Liver (tissue), 9 donors: ENCODE measurements around the gene PTPRQ. TPM values are rescaled to one million over a fixed set of nuclear protein-coding genes. Genes with fewer than 3 reads are reported as not detected.

ENCODE experiments used
- DNase-seq: peaks from one replicate; pipeline ENCODE4 v3.0.0-alpha.2; 2017; ENCODE audit warnings: low spot score
- H3K27ac ChIP-seq, 2 donors: one replicate each; pipeline ENCODE4 v1.7.0; 2013; ENCODE audit warnings: inconsistent platforms in 2 of 2, low read length in 2 of 2, control low read depth in 1 of 2, low read depth in 1 of 2, mild to moderate bottlenecking in 1 of 2
- H3K27me3 ChIP-seq, 4 donors: one replicate each; pipeline versions ENCODE4 v1.6.1 to v1.7.0; 2013; ENCODE audit warnings: low read length in 3 of 4, inconsistent platforms in 1 of 4, mild to moderate bottlenecking in 1 of 4, moderate library complexity in 1 of 4; ENCODE audit not compliant: control insufficient read depth in 4 of 4, insufficient read depth in 4 of 4
- H3K36me3 ChIP-seq, 4 donors: one replicate each; pipeline versions ENCODE4 v1.6.1 to v1.7.0; 2013; ENCODE audit warnings: low read length in 3 of 4, mild to moderate bottlenecking in 3 of 4, low read depth in 1 of 4, moderate library complexity in 1 of 4; ENCODE audit not compliant: control insufficient read depth in 4 of 4, insufficient read depth in 3 of 4
- H3K4me1 ChIP-seq, 4 donors: one replicate each; pipeline versions ENCODE4 v1.6.1 to v1.7.0; 2013; ENCODE audit warnings: low read length in 3 of 4, mild to moderate bottlenecking in 3 of 4, moderate library complexity in 1 of 4; ENCODE audit not compliant: control insufficient read depth in 4 of 4, insufficient read depth in 4 of 4
- H3K4me3 ChIP-seq, 3 donors: one replicate each; pipeline versions ENCODE4 v1.6.1 to v1.7.0; 2013; ENCODE audit warnings: low read length in 3 of 3, control low read depth in 1 of 3, low read depth in 1 of 3, mild to moderate bottlenecking in 1 of 3
- H3K9ac ChIP-seq, 2 donors: one replicate each; pipeline ENCODE4 v1.7.0; 2013; ENCODE audit warnings: low read length in 2 of 2, mild to moderate bottlenecking in 2 of 2, moderate library complexity in 2 of 2, control low read depth in 1 of 2, low read depth in 1 of 2
- H3K9me3 ChIP-seq, 4 donors: one replicate each; pipeline versions ENCODE4 v1.6.1 to v1.7.0; 2013; ENCODE audit warnings: low read length in 3 of 4; ENCODE audit not compliant: control insufficient read depth in 4 of 4
- CTCF ChIP-seq: fragments of 150-350 bp; IDR thresholded peaks from 2 replicates; pipeline ENCODE4 v1.5.1; 2017; ENCODE audit warnings: improper control_type of control experiment, low read depth, low read length; ENCODE audit not compliant: missing input control
- EGR1 ChIP-seq, 2 donors: IDR thresholded peaks; 2 replicates each; pipeline ENCODE4 v1.6.1; 2016 to 2018; ENCODE audit warnings: antibody characterized with exemption in 2 of 2, low read depth in 2 of 2
- FOXA1 ChIP-seq: IDR thresholded peaks from 2 replicates; pipeline ENCODE4 v1.6.1; 2016; ENCODE audit warnings: antibody characterized with exemption
- FOXA2 ChIP-seq: IDR thresholded peaks from 2 replicates; pipeline ENCODE4 v1.6.1; 2016; ENCODE audit warnings: antibody characterized with exemption
- GABPA ChIP-seq, 2 donors: IDR thresholded peaks in 1 of 2; conservative IDR thresholded peaks in 1 of 2; 2 replicates each; pipeline ENCODE4 v1.6.1; 2016; ENCODE audit warnings: antibody characterized with exemption in 2 of 2, mild to moderate bottlenecking in 1 of 2, moderate library complexity in 1 of 2
- HNF4A ChIP-seq, 2 donors: conservative IDR thresholded peaks; 2 replicates each; pipeline ENCODE4 v1.6.1; 2016; ENCODE audit warnings: antibody characterized with exemption in 2 of 2, mild to moderate bottlenecking in 2 of 2
- HNF4G ChIP-seq: IDR thresholded peaks from 2 replicates; pipeline ENCODE4 v1.6.1; 2016; ENCODE audit warnings: antibody characterized with exemption
- JUND ChIP-seq, 2 donors: IDR thresholded peaks; 2 replicates each; pipeline ENCODE4 v1.6.1; 2016; ENCODE audit warnings: antibody characterized with exemption in 2 of 2
- MAX ChIP-seq: IDR thresholded peaks from 2 replicates; pipeline ENCODE4 v1.6.1; 2016; ENCODE audit warnings: antibody characterized with exemption
- NR2F2 ChIP-seq: IDR thresholded peaks from 2 replicates; pipeline ENCODE4 v1.6.1; 2016; ENCODE audit warnings: antibody characterized with exemption
- RAD21 ChIP-seq, 2 donors: IDR thresholded peaks; 2 replicates each; pipeline ENCODE4 v1.6.1; 2016; ENCODE audit warnings: antibody characterized with exemption in 2 of 2, mild to moderate bottlenecking in 2 of 2
- REST ChIP-seq: IDR thresholded peaks from 2 replicates; pipeline ENCODE4 v1.6.1; 2016; ENCODE audit warnings: antibody characterized with exemption, mild to moderate bottlenecking
- RXRA ChIP-seq, 2 donors: IDR thresholded peaks; 2 replicates each; pipeline ENCODE4 v1.6.1; 2017 to 2018; ENCODE audit warnings: antibody characterized with exemption in 2 of 2, mild to moderate bottlenecking in 1 of 2
- SP1 ChIP-seq: IDR thresholded peaks from 2 replicates; pipeline ENCODE4 v1.6.1; 2018; ENCODE audit warnings: antibody characterized with exemption, mild to moderate bottlenecking
- TAF1 ChIP-seq: conservative IDR thresholded peaks from 2 replicates; pipeline ENCODE4 v1.6.1; 2016; ENCODE audit warnings: antibody characterized with exemption, mild to moderate bottlenecking
- YY1 ChIP-seq: IDR thresholded peaks from 2 replicates; pipeline ENCODE4 v1.6.1; 2016; ENCODE audit warnings: antibody characterized with exemption, mild to moderate bottlenecking
- ZBTB33 ChIP-seq: IDR thresholded peaks from 2 replicates; pipeline ENCODE4 v1.6.1; 2016; ENCODE audit warnings: antibody characterized with exemption
- WGBS: extraction: QIAGEN DNeasy Blood & Tissue Kit; methylation state at CpG from one replicate; pipeline ENCODE4 v1.1.7; 2013; 5-methylcytosine and 5-hydroxymethylcytosine counted together
- polyA plus RNA-seq, 2 donors: library from polyadenylated mRNA; stranded (reverse) in 1 of 2; unstranded in 1 of 2; fragments of 200-250 nt in 1 of 2; fragments of >200 nt in 1 of 2; fragmentation: Nextera tagmentation in 1 of 2; extraction: Ambion mirVana in 1 of 2; gene quantifications; one replicate each; pipeline versions ENCODE4 v1.2.1 to v1.2.3, GENCODE V29; 2013 to 2015
- total RNA-seq, 2 donors: library from RNA; depleted of rRNA; stranded (reverse); fragments of >200 nt; gene quantifications; one replicate each; pipeline ENCODE4 v1.2.3, GENCODE V29; 2014
- donor health status: healthy.
- donor health status: healthy.
- donor health status: healthy.
- donor health status: healthy.
- donor health status: healthy.

PTPRQ gene
- total and polyA plus RNA-seq, 4 donors, result 0.02 to 0.08 (median 0.04) TPM

GRCh38 chr12:80513211-80513610, 69.2 kb downstream of the PTPRQ start:
- TF ChIP-seq SP1 (no peak), GABPA (IDR thresholded peaks at IDR 0.05 in 1 of 2, conservative IDR thresholded peaks at IDR 0.05 in 1 of 2) (no peak), HNF4G (no peak), YY1 (no peak), ZBTB33 (no peak), TAF1 (no peak), RAD21 (IDR thresholded peaks at IDR 0.05) (no peak), EGR1 (IDR thresholded peaks at IDR 0.05; ENCODE audit: low read depth in 2 of 2) (no peak), JUND (IDR thresholded peaks at IDR 0.05) (no peak), CTCF (no peak), RXRA (IDR thresholded peaks at IDR 0.05) (no peak), FOXA2 (no peak)
- H3K4me3 ChIP-seq, result no peak overlapping the region
- no peak overlapping the region for H3K9ac ChIP-seq
- H3K27ac ChIP-seq, result no peak overlapping the region
- 43% methylated on average over 18 of the region's 18 CpGs for WGBS
- DNase-seq, result no peak
- no peaks in the 10 kb centered on the region for H3K9me3 ChIP-seq
- H3K27me3 ChIP-seq, result peaks cover 0 to 2% (median 0%) of the 10 kb centered on the region in 4 donors
- no peaks in the 10 kb centered on the region for H3K36me3 ChIP-seq
- no peaks in the 10 kb centered on the region for H3K4me1 ChIP-seq

GRCh38 chr12:80517655-80518054, 73.6 kb downstream of the PTPRQ start:
- Histone ChIP-seq H3K36me3 (no peaks in the 10 kb centered on the region), H3K9ac (no peak overlapping the region), H3K27me3 (no peaks in the 10 kb centered on the region), H3K4me1 (no peaks in the 10 kb centered on the region), H3K27ac (no peak overlapping the region), H3K4me3 (no peak overlapping the region), H3K9me3 (no peaks in the 10 kb centered on the region)
- TF ChIP-seq RAD21 (IDR thresholded peaks at IDR 0.05) (no peak), HNF4A (conservative IDR thresholded peaks at IDR 0.05) (no peak)
- DNase-seq, result no peak
- WGBS, result 94% methylated on average over 2 of the region's 2 CpGs

- Histone ChIP-seq H3K9me3 (no peaks in the 10 kb centered on the region), H3K4me3 (no peak overlapping the region), H3K27me3 (no peaks in the 10 kb centered on the region), H3K36me3 (no peaks in the 10 kb centered on the region), H3K4me1 (no peaks in the 10 kb centered on the region), H3K27ac (no peak overlapping the region), H3K9ac (no peak overlapping the region)
- no peak for TF ChIP-seq FOXA2
- no peak for TF ChIP-seq MAX
- no peak for TF ChIP-seq YY1
- no peak for TF ChIP-seq REST
- TF ChIP-seq FOXA1, result no peak
- TF ChIP-seq GABPA (IDR thresholded peaks at IDR 0.05 in 1 of 2, conservative IDR thresholded peaks at IDR 0.05 in 1 of 2), result no peak
- TF ChIP-seq HNF4G, result no peak
- TF ChIP-seq NR2F2, result no peak
- no peak for DNase-seq
These were observed 87.6 kb downstream of the PTPRQ start for GRCh38 chr12:80531646-80532045.
